Hematopoietic multipotent progenitor cell (in vitro differentiated cells): ENCODE measurements around the gene NUP62. TPM values are rescaled to one million over a fixed set of nuclear protein-coding genes. Genes with fewer than 3 reads are reported as not detected.
"Not testable (repeated sequence)": the region's sequence is repeated elsewhere in the genome, so short reads cannot be mapped to it uniquely, and the experiment has no call there.

Source experiments
- DNase-seq, 3 donors: peaks; one replicate each; pipeline ENCODE4 v3.0.0-alpha.2; 2011 to 2015; ENCODE audit warnings: low read depth in 2 of 3, low spot score in 2 of 3
- total RNA-seq: library from RNA; depleted of rRNA; stranded (reverse); fragments of >200 nt; gene quantifications from one replicate; pipeline ENCODE4 v1.2.3, GENCODE V29; 2012

NUP62 gene
- total RNA-seq: 70.3 TPM

GRCh38 chr19:49929121-49929610 is at the start of gene NUP62, which contains the start of gene ATF5:
Gene NUP62 (minus strand): TSS chr19:49929504. CDS start chr19:49909807, 19,697 bp downstream.
Gene ATF5 (plus strand): TSS chr19:49929205. CDS start chr19:49930851, 1,646 bp downstream.
- peak; percentile 87 to 99 (median 89) for DNase-seq

- no peak for DNase-seq
Observed at GRCh38 chr19:49978324-49978723, 49.0 kb upstream of the NUP62 start.

DNA sequence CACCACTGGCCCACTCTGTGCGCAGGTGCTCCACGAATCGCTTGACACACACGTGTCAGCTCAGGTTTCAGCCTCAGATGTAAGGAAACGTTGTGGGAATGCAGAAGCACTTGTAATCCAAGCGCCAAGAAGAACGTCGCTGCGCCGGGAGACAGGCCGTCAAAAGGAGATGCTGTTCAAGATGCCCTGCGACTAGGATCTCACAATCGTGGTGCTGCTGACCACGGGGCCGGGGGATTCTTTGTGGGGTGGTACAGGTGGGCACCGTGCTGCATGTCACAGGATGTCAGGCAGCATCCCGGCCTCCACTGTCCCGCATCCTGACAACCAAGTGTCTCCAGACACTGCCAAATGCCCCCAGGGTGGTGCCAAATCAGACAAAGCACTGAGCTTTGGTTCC is 48.6 kb upstream of the NUP62 start:
- DNase-seq: no peak

DNA sequence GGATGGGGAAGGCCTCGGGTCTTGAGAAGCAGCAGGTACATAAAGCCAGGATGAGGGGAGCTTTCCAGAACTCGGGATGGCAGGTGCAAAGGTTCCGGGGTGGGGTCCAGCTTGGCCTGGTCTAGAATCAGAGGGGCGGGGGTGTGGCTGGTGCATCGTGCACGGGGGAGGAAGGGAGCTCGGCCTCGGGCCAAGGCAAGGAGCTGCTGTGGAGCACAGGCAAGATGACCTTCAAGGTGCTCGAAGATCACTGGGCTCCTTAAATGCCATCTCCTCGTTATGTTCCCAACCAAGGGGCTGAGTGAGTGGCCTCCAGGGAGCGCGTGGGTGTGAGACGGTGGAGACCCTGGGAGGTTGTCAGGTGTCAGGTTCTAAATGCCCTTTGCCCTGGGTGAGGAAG is 47.8 kb upstream of the NUP62 start:
- DNase-seq: no peak

DNA sequence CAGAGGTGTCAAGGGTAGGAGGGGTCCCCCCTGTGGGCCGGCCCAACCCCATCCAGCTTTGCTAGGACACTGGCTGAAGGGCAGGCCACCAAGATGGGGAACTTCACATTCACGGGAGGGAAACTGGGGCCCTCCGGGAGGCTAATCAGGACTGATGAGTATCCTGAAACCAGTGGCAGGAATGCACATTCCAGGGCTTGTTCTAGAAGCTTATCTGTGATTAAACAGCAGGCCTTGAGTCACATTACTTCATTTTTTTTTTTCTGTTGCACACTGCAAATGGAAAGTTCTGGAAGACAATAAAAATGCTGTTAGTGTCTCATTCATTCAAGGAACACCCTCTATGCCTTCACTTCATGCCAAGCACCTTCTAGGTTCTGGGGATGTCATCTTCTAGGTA is 47.2 kb upstream of the NUP62 start:
- DNase-seq: no peak

- DNase-seq: no peak
Observed at GRCh38 chr19:49975051-49975450, 45.7 kb upstream of the NUP62 start.

DNA sequence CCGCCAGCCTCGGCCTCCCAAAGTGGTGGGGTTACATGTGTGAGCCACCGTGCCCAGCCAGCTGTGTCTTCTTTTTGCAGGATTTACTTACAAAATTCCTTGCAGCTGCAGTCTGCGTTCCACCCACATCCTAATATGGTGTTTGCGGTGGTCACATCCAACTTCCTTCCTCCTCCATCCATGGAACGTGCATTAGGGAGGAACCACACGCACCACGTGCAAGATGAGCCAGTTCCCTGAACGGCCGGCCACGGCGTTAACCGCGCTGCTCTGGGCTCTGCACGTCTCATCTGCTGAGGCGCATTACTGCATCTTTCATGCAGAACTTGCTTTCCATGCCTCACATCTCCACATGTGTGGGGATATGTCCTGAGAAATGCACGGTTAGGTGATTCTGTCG is 44.7 kb upstream of the NUP62 start:
- DNase-seq: no peak

DNA sequence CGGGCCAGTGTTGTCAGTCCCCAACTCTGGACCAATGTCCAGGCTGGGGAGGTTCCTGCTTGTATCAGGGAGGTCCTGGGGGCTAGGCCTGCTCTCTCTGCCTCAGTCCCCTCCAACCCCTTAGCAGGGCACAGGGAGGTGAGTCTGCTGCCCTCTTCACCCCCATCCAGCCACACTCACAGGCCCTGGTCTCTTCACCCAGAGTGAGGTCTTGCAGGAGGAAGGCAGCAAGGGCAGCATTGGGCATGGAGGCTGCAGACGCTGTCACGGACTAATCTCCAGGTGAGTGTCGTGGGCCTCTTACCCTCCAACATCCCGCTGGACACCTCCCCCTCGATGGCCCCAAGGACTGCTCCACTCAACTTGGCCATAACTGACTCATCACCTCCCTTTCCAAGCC is 43.5 kb upstream of the NUP62 start:
- no peak for DNase-seq

GRCh38 chr19:49971991-49972411 is 42.7 kb upstream of the NUP62 start:
- no peak for DNase-seq

- not testable (repeated sequence) for DNase-seq
Observed at GRCh38 chr19:49969355-49969754, 40.1 kb upstream of the NUP62 start.

DNA sequence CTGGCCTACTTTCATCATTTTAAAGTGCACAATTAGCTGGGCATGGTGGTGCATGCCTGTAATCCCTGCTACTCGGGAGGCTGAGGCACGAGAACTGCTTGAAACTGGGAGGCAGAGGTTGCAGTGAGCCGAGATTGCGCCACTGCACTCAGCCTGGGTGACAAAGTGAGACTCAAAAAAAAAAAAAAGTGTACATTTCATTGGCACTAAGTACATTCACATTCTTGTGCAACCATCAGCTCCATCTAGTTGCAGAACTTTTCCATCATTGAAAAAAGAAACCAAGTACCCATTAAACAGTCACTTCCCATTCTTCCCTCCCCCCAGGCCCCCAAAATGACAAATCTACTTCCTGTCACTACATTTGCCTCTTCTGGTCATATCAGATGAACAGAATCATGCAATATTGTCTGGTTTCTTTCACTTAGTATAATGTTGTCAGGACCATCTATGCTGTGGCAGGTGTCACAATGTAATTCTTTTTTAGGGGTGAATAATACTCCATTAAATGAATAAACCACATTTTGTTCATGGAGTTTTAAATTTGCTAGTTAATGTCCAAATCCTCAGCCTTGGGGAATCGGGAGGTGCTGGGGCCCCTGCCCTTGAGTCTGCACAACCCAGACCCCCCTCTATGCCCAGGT is 39.1 kb upstream of the NUP62 start:
- DNase-seq: peak in 1 of 3 donors; percentile 11

- not testable (repeated sequence) for DNase-seq
Observed at GRCh38 chr19:49960980-49961379, 31.7 kb upstream of the NUP62 start, which contains the start of gene SIGLEC11. Gene SIGLEC11 (minus strand): TSS chr19:49961172. CDS start chr19:49961081, 91 bp downstream.

- not testable (repeated sequence) for DNase-seq
Observed at GRCh38 chr19:49959892-49960291, 30.6 kb upstream of the NUP62 start.

DNA sequence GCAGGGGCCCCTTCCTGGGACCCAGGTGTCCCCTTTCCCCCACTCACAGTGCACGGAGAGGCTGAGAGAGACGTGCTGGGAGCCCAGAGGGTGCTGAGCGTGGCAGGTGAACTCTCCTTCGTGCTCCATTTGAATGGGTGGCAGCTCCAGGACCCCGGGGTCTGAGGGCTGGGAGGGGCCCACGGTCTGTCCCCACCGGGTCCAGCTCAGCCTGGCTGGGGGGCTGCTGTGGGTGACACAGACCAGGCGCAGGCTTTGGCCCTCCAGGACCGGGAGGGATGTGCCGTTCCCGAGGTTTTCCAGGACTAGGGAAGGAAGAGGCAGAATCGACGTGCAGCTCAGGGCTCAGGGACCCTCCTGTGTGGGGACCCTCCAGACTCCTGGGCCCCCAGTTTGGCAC is 29.3 kb upstream of the NUP62 start:
- not testable (repeated sequence) for DNase-seq

DNA sequence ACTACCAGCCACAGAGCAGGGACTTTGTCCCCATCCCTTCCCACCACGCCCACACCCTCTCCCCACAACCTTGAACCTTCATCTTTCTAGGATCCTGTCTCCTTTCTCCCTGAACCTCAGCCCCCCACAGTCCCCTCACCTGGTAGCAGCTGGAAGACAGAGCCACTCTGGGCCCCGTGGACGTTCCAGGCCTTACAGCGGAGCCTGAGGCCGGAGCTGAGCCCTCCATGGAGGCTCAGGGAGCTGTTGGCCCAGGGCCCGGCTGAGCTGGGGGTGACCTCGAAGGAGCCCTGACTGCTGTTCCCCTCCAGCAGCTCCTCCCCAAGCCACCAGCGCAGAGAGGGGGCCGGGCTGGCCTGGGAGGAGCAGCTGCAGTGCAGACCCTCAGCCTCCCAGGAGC is 28.8 kb upstream of the NUP62 start:
- not testable (repeated sequence) for DNase-seq

DNA sequence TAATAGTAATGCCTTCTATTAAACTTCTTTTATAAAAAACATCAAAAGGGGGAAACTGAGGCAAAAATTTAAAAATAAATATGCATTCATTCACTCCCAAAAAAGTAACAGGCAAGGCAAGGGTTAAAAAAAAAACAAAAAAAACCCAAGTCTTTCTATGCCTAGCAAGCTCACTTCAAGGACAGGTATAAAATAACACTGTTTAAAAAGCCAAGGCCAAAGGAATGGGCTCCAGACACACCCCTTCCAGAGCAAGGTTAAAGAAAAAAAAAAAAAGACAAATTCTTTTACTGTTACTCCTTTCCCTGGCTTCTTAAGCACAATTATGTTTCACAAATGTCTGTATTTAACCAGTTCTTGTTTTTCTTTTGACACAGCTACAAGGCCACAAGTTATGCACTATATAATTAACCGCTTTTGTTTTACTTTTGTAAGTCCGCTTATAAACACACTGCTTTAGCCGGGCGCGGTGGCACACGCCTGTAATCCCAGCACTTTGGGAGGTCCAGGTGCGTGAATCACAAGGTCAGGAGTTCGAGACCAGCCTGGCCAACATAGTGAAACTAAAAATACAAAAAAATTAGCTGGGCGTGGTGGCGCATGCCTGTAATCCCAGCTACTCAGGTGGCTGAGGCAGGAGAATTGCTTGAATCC is 28.1 kb upstream of the NUP62 start:
- DNase-seq: no peak

- no peak for DNase-seq
Observed at GRCh38 chr19:49956115-49956495, 26.8 kb upstream of the NUP62 start.

GRCh38 chr19:49954933-49955332 is 25.6 kb upstream of the NUP62 start:
- no peak for DNase-seq

GRCh38 chr19:49954092-49954829 is 25.0 kb upstream of the NUP62 start:
- no peak for DNase-seq

- DNase-seq: no peak
Observed at GRCh38 chr19:49953416-49953815, 24.1 kb upstream of the NUP62 start.

- DNase-seq: no peak
Observed at GRCh38 chr19:49952906-49953305, 23.6 kb upstream of the NUP62 start.
